HepG2 (cell line): ENCODE data around the gene CST11. TPM values are rescaled to one million over a fixed set of nuclear protein-coding genes. Genes with fewer than 3 reads are reported as not detected.

ENCODE experiments used
- HNF4A ChIP-seq: sonication (generic); formaldehyde crosslinking; IDR thresholded peaks from 2 replicates; pipeline ENCODE4 v1.4.0; 2020; ENCODE audit warnings: missing genetic modification reagents
- MZF1 ChIP-seq: sonication (generic); formaldehyde crosslinking; IDR thresholded peaks from 2 replicates; pipeline ENCODE4 v1.8.1; 2023; ENCODE audit warnings: mild to moderate bottlenecking, missing genetic modification reagents, borderline replicate concordance
- NR1H2 ChIP-seq: sonication (generic); formaldehyde crosslinking; IDR thresholded peaks from 2 replicates; pipeline ENCODE4 v1.8.1; 2022; ENCODE audit warnings: low read depth, missing genetic modification reagents, borderline replicate concordance
- REXO4 ChIP-seq: sonication (generic); formaldehyde crosslinking; IDR thresholded peaks from 2 replicates; pipeline ENCODE4 v1.8.0; 2022; ENCODE audit warnings: missing genetic modification reagents, mild to moderate bottlenecking, borderline replicate concordance
- SCMH1 ChIP-seq: sonication (generic); formaldehyde crosslinking; IDR thresholded peaks from 2 replicates; pipeline ENCODE4 v1.9.0; 2021; ENCODE audit warnings: missing genetic modification reagents, mild to moderate bottlenecking, borderline replicate concordance
- TSC22D2 ChIP-seq: sonication (generic); formaldehyde crosslinking; IDR thresholded peaks from 2 replicates; pipeline ENCODE4 v1.5.1; 2020; ENCODE audit warnings: missing genetic modification reagents, mild to moderate bottlenecking, borderline replicate concordance
- ZBTB38 ChIP-seq: sonication (generic); formaldehyde crosslinking; IDR thresholded peaks from 2 replicates; pipeline ENCODE4 v1.5.1; 2020; ENCODE audit warnings: mild to moderate bottlenecking, missing genetic modification reagents
- ZFP62 ChIP-seq: sonication (generic); formaldehyde crosslinking; IDR thresholded peaks from 2 replicates; pipeline ENCODE4 v1.4.0; 2020; ENCODE audit warnings: missing genetic modification reagents
- ZMYM3 ChIP-seq: sonication (generic); formaldehyde crosslinking; IDR thresholded peaks from 2 replicates; pipeline ENCODE4 v1.5.1; 2020; ENCODE audit warnings: mild to moderate bottlenecking, missing genetic modification reagents
- ZNF10 ChIP-seq: sonication (generic); formaldehyde crosslinking; IDR thresholded peaks from 2 replicates; pipeline ENCODE4 v1.4.0; 2020; ENCODE audit warnings: mild to moderate bottlenecking, low read depth, missing genetic modification reagents, borderline replicate concordance
- ZNF256 ChIP-seq: sonication (generic); formaldehyde crosslinking; conservative IDR thresholded peaks from 2 replicates; pipeline ENCODE4 v1.4.0; 2020; ENCODE audit warnings: missing genetic modification reagents
- ZNF263 ChIP-seq: sonication (generic); formaldehyde crosslinking; IDR thresholded peaks from 2 replicates; pipeline ENCODE4 v1.4.0; 2020; ENCODE audit warnings: missing genetic modification reagents
- ZNF30 ChIP-seq: sonication (generic); formaldehyde crosslinking; IDR thresholded peaks from 2 replicates; pipeline ENCODE4 v1.5.0; 2020; ENCODE audit warnings: mild to moderate bottlenecking, missing genetic modification reagents
- ZNF33B ChIP-seq: sonication (generic); formaldehyde crosslinking; IDR thresholded peaks from 2 replicates; pipeline ENCODE4 v1.5.1; 2020; ENCODE audit warnings: mild to moderate bottlenecking, missing genetic modification reagents
- ZNF367 ChIP-seq: sonication (generic); formaldehyde crosslinking; IDR thresholded peaks from 2 replicates; pipeline ENCODE4 v1.4.0; 2020; ENCODE audit warnings: missing genetic modification reagents, borderline replicate concordance
- ZNF557 ChIP-seq: sonication (generic); formaldehyde crosslinking; IDR thresholded peaks from 2 replicates; pipeline ENCODE4 v1.4.0; 2020; ENCODE audit warnings: missing genetic modification reagents
- ZNF598 ChIP-seq: sonication (generic); formaldehyde crosslinking; IDR thresholded peaks from 2 replicates; pipeline ENCODE4 v1.5.1; 2020; ENCODE audit warnings: mild to moderate bottlenecking, missing genetic modification reagents, borderline replicate concordance
- polyA plus RNA-seq, 8 experiments: library from polyadenylated mRNA; depleted of rRNA in 3 of 8; stranded (reverse) in 7 of 8; unstranded in 1 of 8; fragments of >200 nt; fragmentation: Illumina TruSeq in 4 of 8; extraction: Trizol in 4 of 8; gene quantifications; 2 replicates each; pipeline versions ENCODE4 v1.2.1 to v1.2.3, GENCODE V29; 2011 to 2016; ENCODE audit warnings: low read depth in 4 of 8, missing spikeins in 1 of 8, mixed read lengths in 1 of 8; ENCODE audit not compliant: insufficient read depth in 1 of 8
- total RNA-seq, 5 experiments: library from RNA; depleted of rRNA; stranded (reverse); fragments of >200 nt; fragmentation: Illumina TruSeq; extraction: Trizol; gene quantifications; 2 replicates each; pipeline ENCODE4 v1.2.3, GENCODE V29; 2016; ENCODE audit warnings: low read depth in 1 of 5
- TF ChIP-seq, protein P1 (sequence below): sonication (generic); formaldehyde crosslinking; IDR thresholded peaks from 2 replicates; pipeline ENCODE4 v1.9.0; 2022; ENCODE audit warnings: missing genetic modification reagents, mild to moderate bottlenecking, borderline replicate concordance
- TF ChIP-seq, protein P2 (sequence below): sonication (generic); formaldehyde crosslinking; IDR thresholded peaks from 2 replicates; pipeline ENCODE4 v1.5.1; 2020; ENCODE audit warnings: missing genetic modification reagents, mild to moderate bottlenecking, borderline replicate concordance
- TF ChIP-seq, protein P3 (sequence below): sonication (generic); formaldehyde crosslinking; IDR thresholded peaks from 2 replicates; pipeline ENCODE4 v1.4.0; 2020; ENCODE audit warnings: mild to moderate bottlenecking, missing genetic modification reagents
- TF ChIP-seq, protein P4 (sequence below): sonication (generic); formaldehyde crosslinking; conservative IDR thresholded peaks from 2 replicates; pipeline ENCODE4 v1.5.0; 2020; ENCODE audit warnings: missing genetic modification reagents
- TF ChIP-seq, protein P5 (sequence below): IDR thresholded peaks from 2 replicates; pipeline ENCODE4 v1.6.1; 2016; ENCODE audit warnings: mild to moderate bottlenecking

The CST11 gene
- total and polyA plus RNA-seq, 2 of the 13 experiments (the other 11 are each of a cell fraction or from before 2014, with no cell fraction given) = not detected

DNA sequence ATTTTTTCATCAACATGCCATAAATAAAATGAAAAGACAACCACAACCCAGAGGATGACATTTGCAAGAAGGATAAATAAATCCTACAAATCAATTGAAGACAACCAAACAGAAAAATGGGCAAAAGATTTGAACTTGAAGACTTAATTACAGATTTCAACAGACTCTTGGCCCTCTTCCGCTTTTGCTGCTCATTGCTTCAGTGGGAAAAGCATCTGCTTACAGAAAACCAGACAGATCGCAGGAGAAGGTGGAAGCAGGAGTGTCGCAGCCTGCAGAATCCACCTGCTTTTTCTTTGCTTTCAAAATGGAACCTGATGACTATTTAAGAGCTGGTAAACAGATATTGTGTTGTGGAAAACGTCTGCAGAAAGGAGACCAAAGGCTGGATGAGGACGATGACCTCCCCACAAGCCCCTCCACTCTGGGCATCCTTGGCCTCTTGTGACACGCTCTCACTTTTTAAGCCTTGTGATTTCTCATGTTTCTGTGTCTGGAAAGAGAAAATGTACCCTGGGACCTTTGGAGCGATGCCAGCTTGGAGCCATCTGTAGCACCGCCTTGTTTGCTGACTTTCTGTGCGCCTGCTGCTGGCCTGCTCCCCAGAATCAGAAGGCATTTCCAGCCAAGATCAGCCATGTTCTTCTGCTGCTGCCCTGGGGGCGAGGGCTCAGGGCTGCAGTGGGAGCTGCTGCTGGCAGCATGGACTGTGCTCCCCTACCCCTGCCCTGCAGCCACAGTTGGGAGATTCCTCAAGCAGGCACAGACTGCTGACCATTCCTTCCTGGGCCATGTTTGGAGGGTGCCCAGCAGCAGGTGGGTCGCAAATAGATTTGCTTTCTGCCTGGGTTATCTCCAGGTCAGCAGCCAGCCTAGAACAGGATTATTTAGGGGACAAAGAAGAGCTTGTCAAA lies 16.8 kb downstream of the CST11 start (continued):
- TF ChIP-seq ZFP62 (CRISPR knock-in tag) (no peak), ZNF263 (CRISPR knock-in tag) (peak; percentile 89), ZBTB38 (peak; percentile 63; the same call in 1 of the 2 replicates), ZNF256 (no peak), REXO4 (no peak), ZMYM3 (CRISPR knock-in tag) (peak; percentile 84), ZNF598 (no peak; the same call in 1 of the 2 replicates), NR1H2 (CRISPR knock-in tag) (peak; percentile 17; the same call in 1 of the 2 replicates), ZNF557 (CRISPR knock-in tag) (no peak), ZNF33B (CRISPR knock-in tag) (peak; percentile 46; the same call in 1 of the 2 replicates), ZNF30 (CRISPR knock-in tag) (no peak), MZF1 (CRISPR knock-in tag) (no peak), ZNF367 (CRISPR knock-in tag) (no peak), TSC22D2 (0 out of 2 replicates have a peak, but pooled peaks have one; percentile 21), SCMH1 (no peak), ZNF10 (CRISPR knock-in tag) (no peak), HNF4A (peak; percentile 77)
- TF ChIP-seq, protein P1, sequence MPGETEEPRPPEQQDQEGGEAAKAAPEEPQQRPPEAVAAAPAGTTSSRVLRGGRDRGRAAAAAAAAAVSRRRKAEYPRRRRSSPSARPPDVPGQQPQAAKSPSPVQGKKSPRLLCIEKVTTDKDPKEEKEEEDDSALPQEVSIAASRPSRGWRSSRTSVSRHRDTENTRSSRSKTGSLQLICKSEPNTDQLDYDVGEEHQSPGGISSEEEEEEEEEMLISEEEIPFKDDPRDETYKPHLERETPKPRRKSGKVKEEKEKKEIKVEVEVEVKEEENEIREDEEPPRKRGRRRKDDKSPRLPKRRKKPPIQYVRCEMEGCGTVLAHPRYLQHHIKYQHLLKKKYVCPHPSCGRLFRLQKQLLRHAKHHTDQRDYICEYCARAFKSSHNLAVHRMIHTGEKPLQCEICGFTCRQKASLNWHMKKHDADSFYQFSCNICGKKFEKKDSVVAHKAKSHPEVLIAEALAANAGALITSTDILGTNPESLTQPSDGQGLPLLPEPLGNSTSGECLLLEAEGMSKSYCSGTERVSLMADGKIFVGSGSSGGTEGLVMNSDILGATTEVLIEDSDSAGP (CRISPR knock-in tag) = peak; percentile 66; the same call in 1 of the 2 replicates
- TF ChIP-seq, protein P2, sequence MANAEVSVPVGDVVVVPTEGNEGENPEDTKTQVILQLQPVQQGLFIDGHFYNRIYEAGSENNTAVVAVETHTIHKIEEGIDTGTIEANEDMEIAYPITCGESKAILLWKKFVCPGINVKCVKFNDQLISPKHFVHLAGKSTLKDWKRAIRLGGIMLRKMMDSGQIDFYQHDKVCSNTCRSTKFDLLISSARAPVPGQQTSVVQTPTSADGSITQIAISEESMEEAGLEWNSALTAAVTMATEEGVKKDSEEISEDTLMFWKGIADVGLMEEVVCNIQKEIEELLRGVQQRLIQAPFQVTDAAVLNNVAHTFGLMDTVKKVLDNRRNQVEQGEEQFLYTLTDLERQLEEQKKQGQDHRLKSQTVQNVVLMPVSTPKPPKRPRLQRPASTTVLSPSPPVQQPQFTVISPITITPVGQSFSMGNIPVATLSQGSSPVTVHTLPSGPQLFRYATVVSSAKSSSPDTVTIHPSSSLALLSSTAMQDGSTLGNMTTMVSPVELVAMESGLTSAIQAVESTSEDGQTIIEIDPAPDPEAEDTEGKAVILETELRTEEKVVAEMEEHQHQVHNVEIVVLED (CRISPR knock-in tag) = no peak; the same call in 1 of the 2 replicates
- TF ChIP-seq, protein P3, sequence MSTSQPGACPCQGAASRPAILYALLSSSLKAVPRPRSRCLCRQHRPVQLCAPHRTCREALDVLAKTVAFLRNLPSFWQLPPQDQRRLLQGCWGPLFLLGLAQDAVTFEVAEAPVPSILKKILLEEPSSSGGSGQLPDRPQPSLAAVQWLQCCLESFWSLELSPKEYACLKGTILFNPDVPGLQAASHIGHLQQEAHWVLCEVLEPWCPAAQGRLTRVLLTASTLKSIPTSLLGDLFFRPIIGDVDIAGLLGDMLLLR (CRISPR knock-in tag) = no peak
- TF ChIP-seq, protein P4, sequence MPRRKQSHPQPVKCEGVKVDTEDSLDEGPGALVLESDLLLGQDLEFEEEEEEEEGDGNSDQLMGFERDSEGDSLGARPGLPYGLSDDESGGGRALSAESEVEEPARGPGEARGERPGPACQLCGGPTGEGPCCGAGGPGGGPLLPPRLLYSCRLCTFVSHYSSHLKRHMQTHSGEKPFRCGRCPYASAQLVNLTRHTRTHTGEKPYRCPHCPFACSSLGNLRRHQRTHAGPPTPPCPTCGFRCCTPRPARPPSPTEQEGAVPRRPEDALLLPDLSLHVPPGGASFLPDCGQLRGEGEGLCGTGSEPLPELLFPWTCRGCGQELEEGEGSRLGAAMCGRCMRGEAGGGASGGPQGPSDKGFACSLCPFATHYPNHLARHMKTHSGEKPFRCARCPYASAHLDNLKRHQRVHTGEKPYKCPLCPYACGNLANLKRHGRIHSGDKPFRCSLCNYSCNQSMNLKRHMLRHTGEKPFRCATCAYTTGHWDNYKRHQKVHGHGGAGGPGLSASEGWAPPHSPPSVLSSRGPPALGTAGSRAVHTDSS (CRISPR knock-in tag) = no peak
- TF ChIP-seq, protein P5, sequence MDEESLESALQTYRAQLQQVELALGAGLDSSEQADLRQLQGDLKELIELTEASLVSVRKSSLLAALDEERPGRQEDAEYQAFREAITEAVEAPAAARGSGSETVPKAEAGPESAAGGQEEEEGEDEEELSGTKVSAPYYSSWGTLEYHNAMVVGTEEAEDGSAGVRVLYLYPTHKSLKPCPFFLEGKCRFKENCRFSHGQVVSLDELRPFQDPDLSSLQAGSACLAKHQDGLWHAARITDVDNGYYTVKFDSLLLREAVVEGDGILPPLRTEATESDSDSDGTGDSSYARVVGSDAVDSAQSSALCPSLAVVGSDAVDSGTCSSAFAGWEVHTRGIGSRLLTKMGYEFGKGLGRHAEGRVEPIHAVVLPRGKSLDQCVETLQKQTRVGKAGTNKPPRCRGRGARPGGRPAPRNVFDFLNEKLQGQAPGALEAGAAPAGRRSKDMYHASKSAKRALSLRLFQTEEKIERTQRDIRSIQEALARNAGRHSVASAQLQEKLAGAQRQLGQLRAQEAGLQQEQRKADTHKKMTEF (CRISPR knock-in tag) = peak; percentile 67
